GM10266 (cell line): ENCODE data around the gene DNAJC13.

Experiments used
- DNase-seq: peaks from one replicate; pipeline ENCODE4 v3.0.0; 2012; ENCODE audit errors: extremely low spot score
- CTCF ChIP-seq: IDR thresholded peaks from 2 replicates; pipeline ENCODE4 v1.5.1; 2012; ENCODE audit warnings: mild to moderate bottlenecking, low read depth; ENCODE audit not compliant: control insufficient read depth, insufficient read depth; ENCODE audit errors: missing control alignments

The DNAJC13 gene

GRCh38 chr3:132486099-132486498 lies 68.8 kb downstream of the DNAJC13 start:
- DNase-seq = no peak
- TF ChIP-seq CTCF = no peak

- TF ChIP-seq CTCF = no peak
- no peak for DNase-seq
Observed at GRCh38 chr3:132488151-132488550, 70.8 kb downstream of the DNAJC13 start.

- DNase-seq = no peak
Observed at GRCh38 chr3:132499071-132499470, 81.8 kb downstream of the DNAJC13 start.

GRCh38 chr3:132503559-132503958 lies 86.3 kb downstream of the DNAJC13 start:
- DNase-seq = no peak
- TF ChIP-seq CTCF = no peak

More at GRCh38 chr3:132499071-132499470, 81.8 kb downstream of the DNAJC13 start:
- TF ChIP-seq CTCF = no peak

GRCh38 chr3:132504375-132504933 lies 87.2 kb downstream of the DNAJC13 start:
- DNase-seq = no peak
- no peak for TF ChIP-seq CTCF

- no peak for DNase-seq
- no peak for TF ChIP-seq CTCF
Observed at GRCh38 chr3:132507657-132508056, 90.4 kb downstream of the DNAJC13 start.

- no peak for TF ChIP-seq CTCF
Observed at GRCh38 chr3:132509096-132509495, 91.8 kb downstream of the DNAJC13 start.

More at GRCh38 chr3:132509096-132509495, 91.8 kb downstream of the DNAJC13 start:
- DNase-seq = no peak
